ENCODE results near the gene MAN1A1.

MAN1A1 gene

GRCh38 chr6:119200512-119201175 lies 148.9 kb downstream of the MAN1A1 start:
- H3K36me3 ChIP-seq (ENCODE audit: control insufficient read depth in 1 of 2, insufficient read depth in 2 of 2, low read length in 2 of 2) = peaks cover 23 to 25% of the 10 kb centered on the region in 2 donors

GRCh38 chr6:119197271-119197670 lies 152.3 kb downstream of the MAN1A1 start:
- no peak overlapping the region for H3K4me3 ChIP-seq (ENCODE audit: low read depth in 1 of 2, low read length in 2 of 2)
- no peaks in the 10 kb centered on the region for H3K9me3 ChIP-seq (ENCODE audit: control insufficient read depth in 1 of 2, low read length in 2 of 2)
- H3K36me3 ChIP-seq (ENCODE audit: control insufficient read depth in 1 of 2, insufficient read depth in 2 of 2, low read length in 2 of 2) = peaks cover 20 to 23% of the 10 kb centered on the region in 2 donors
- no peaks in the 10 kb centered on the region for H3K27me3 ChIP-seq (ENCODE audit: low read depth, low read length)
- H3K4me1 ChIP-seq (ENCODE audit: control insufficient read depth in 1 of 2, insufficient read depth in 2 of 2, low read length in 2 of 2) = no peaks in the 10 kb centered on the region
- H3K27ac ChIP-seq (ENCODE audit: low read length) = no peak overlapping the region

More at GRCh38 chr6:119200512-119201175, 148.9 kb downstream of the MAN1A1 start:
- Histone ChIP-seq H3K4me3 (ENCODE audit: low read depth in 1 of 2, low read length in 2 of 2) (no peak overlapping the region), H3K9me3 (ENCODE audit: control insufficient read depth in 1 of 2, low read length in 2 of 2) (no peaks in the 10 kb centered on the region), H3K27me3 (ENCODE audit: low read depth, low read length) (no peaks in the 10 kb centered on the region), H3K4me1 (ENCODE audit: control insufficient read depth in 1 of 2, insufficient read depth in 2 of 2, low read length in 2 of 2) (no peaks in the 10 kb centered on the region), H3K27ac (ENCODE audit: low read length) (no peak overlapping the region)

GRCh38 chr6:119196715-119197114 lies 152.8 kb downstream of the MAN1A1 start:
- no peaks in the 10 kb centered on the region for H3K27me3 ChIP-seq (ENCODE audit: low read depth, low read length)
- no peak overlapping the region for H3K4me3 ChIP-seq (ENCODE audit: low read depth in 1 of 2, low read length in 2 of 2)
- no peak overlapping the region for H3K27ac ChIP-seq (ENCODE audit: low read length)
- H3K4me1 ChIP-seq (ENCODE audit: control insufficient read depth in 1 of 2, insufficient read depth in 2 of 2, low read length in 2 of 2) = no peaks in the 10 kb centered on the region
- no peaks in the 10 kb centered on the region for H3K9me3 ChIP-seq (ENCODE audit: control insufficient read depth in 1 of 2, low read length in 2 of 2)
- H3K36me3 ChIP-seq (ENCODE audit: control insufficient read depth in 1 of 2, insufficient read depth in 2 of 2, low read length in 2 of 2) = peaks cover 20 to 29% of the 10 kb centered on the region in 2 donors

- H3K9me3 ChIP-seq (ENCODE audit: control insufficient read depth in 1 of 2, low read length in 2 of 2) = no peaks in the 10 kb centered on the region
- no peaks in the 10 kb centered on the region for H3K4me1 ChIP-seq (ENCODE audit: control insufficient read depth in 1 of 2, insufficient read depth in 2 of 2, low read length in 2 of 2)
- H3K27ac ChIP-seq (ENCODE audit: low read length) = no peak overlapping the region
- H3K27me3 ChIP-seq (ENCODE audit: low read depth, low read length) = no peaks in the 10 kb centered on the region
- H3K4me3 ChIP-seq (ENCODE audit: low read depth in 1 of 2, low read length in 2 of 2) = no peak overlapping the region
- H3K36me3 ChIP-seq (ENCODE audit: control insufficient read depth in 1 of 2, insufficient read depth in 2 of 2, low read length in 2 of 2) = peaks cover 20 to 35% of the 10 kb centered on the region in 2 donors
Measured at GRCh38 chr6:119195848-119196247, 153.7 kb downstream of the MAN1A1 start.

GRCh38 chr6:119195204-119195603 lies 154.4 kb downstream of the MAN1A1 start:
- H3K9me3 ChIP-seq (ENCODE audit: control insufficient read depth in 1 of 2, low read length in 2 of 2) = no peaks in the 10 kb centered on the region
- no peaks in the 10 kb centered on the region for H3K4me1 ChIP-seq (ENCODE audit: control insufficient read depth in 1 of 2, insufficient read depth in 2 of 2, low read length in 2 of 2)
- H3K36me3 ChIP-seq (ENCODE audit: control insufficient read depth in 1 of 2, insufficient read depth in 2 of 2, low read length in 2 of 2) = peaks cover 20 to 30% of the 10 kb centered on the region in 2 donors
- H3K4me3 ChIP-seq (ENCODE audit: low read depth in 1 of 2, low read length in 2 of 2) = no peak overlapping the region
- no peaks in the 10 kb centered on the region for H3K27me3 ChIP-seq (ENCODE audit: low read depth, low read length)
- no peak overlapping the region for H3K27ac ChIP-seq (ENCODE audit: low read length)

- Histone ChIP-seq H3K4me3 (ENCODE audit: low read depth in 1 of 2, low read length in 2 of 2) (no peak overlapping the region), H3K4me1 (ENCODE audit: control insufficient read depth in 1 of 2, insufficient read depth in 2 of 2, low read length in 2 of 2) (no peaks in the 10 kb centered on the region), H3K36me3 (ENCODE audit: control insufficient read depth in 1 of 2, insufficient read depth in 2 of 2, low read length in 2 of 2) (peaks cover 27 to 39% of the 10 kb centered on the region in 2 donors), H3K27me3 (ENCODE audit: low read depth, low read length) (no peaks in the 10 kb centered on the region), H3K27ac (ENCODE audit: low read length) (no peak overlapping the region), H3K9me3 (ENCODE audit: control insufficient read depth in 1 of 2, low read length in 2 of 2) (no peaks in the 10 kb centered on the region)
Measured at GRCh38 chr6:119193707-119194106, 155.9 kb downstream of the MAN1A1 start.

- H3K4me1 ChIP-seq (ENCODE audit: control insufficient read depth in 1 of 2, insufficient read depth in 2 of 2, low read length in 2 of 2) = no peaks in the 10 kb centered on the region
- no peak overlapping the region for H3K27ac ChIP-seq (ENCODE audit: low read length)
- H3K9me3 ChIP-seq (ENCODE audit: control insufficient read depth in 1 of 2, low read length in 2 of 2) = no peaks in the 10 kb centered on the region
- H3K4me3 ChIP-seq (ENCODE audit: low read depth in 1 of 2, low read length in 2 of 2) = no peak overlapping the region
- H3K36me3 ChIP-seq (ENCODE audit: control insufficient read depth in 1 of 2, insufficient read depth in 2 of 2, low read length in 2 of 2) = peaks cover 33 to 48% of the 10 kb centered on the region in 2 donors
- no peaks in the 10 kb centered on the region for H3K27me3 ChIP-seq (ENCODE audit: low read depth, low read length)
Measured at GRCh38 chr6:119192200-119192599, 157.4 kb downstream of the MAN1A1 start.

- H3K36me3 ChIP-seq (ENCODE audit: control insufficient read depth in 1 of 2, insufficient read depth in 2 of 2, low read length in 2 of 2) = peaks cover 38 to 48% of the 10 kb centered on the region in 2 donors
- H3K4me3 ChIP-seq (ENCODE audit: low read depth in 1 of 2, low read length in 2 of 2) = no peak overlapping the region
Measured at GRCh38 chr6:119190176-119190575, 159.4 kb downstream of the MAN1A1 start.

GRCh38 chr6:119189498-119189897 lies 160.1 kb downstream of the MAN1A1 start:
- Histone ChIP-seq H3K36me3 (ENCODE audit: control insufficient read depth in 1 of 2, insufficient read depth in 2 of 2, low read length in 2 of 2) (peaks cover 42 to 50% of the 10 kb centered on the region in 2 donors), H3K4me1 (ENCODE audit: control insufficient read depth in 1 of 2, insufficient read depth in 2 of 2, low read length in 2 of 2) (no peaks in the 10 kb centered on the region), H3K9me3 (ENCODE audit: control insufficient read depth in 1 of 2, low read length in 2 of 2) (no peaks in the 10 kb centered on the region), H3K27ac (ENCODE audit: low read length) (no peak overlapping the region), H3K27me3 (ENCODE audit: low read depth, low read length) (no peaks in the 10 kb centered on the region), H3K4me3 (ENCODE audit: low read depth in 1 of 2, low read length in 2 of 2) (no peak overlapping the region)

More at GRCh38 chr6:119190176-119190575, 159.4 kb downstream of the MAN1A1 start:
- Histone ChIP-seq H3K4me1 (ENCODE audit: control insufficient read depth in 1 of 2, insufficient read depth in 2 of 2, low read length in 2 of 2) (no peaks in the 10 kb centered on the region), H3K27ac (ENCODE audit: low read length) (no peak overlapping the region), H3K9me3 (ENCODE audit: control insufficient read depth in 1 of 2, low read length in 2 of 2) (no peaks in the 10 kb centered on the region), H3K27me3 (ENCODE audit: low read depth, low read length) (no peaks in the 10 kb centered on the region)

GRCh38 chr6:119187596-119187995 lies 162.0 kb downstream of the MAN1A1 start:
- Histone ChIP-seq H3K4me3 (ENCODE audit: low read depth in 1 of 2, low read length in 2 of 2) (no peak overlapping the region), H3K36me3 (ENCODE audit: control insufficient read depth in 1 of 2, insufficient read depth in 2 of 2, low read length in 2 of 2) (peaks cover 43% of the 10 kb centered on the region in 2 donors), H3K9me3 (ENCODE audit: control insufficient read depth in 1 of 2, low read length in 2 of 2) (no peaks in the 10 kb centered on the region), H3K27me3 (ENCODE audit: low read depth, low read length) (no peaks in the 10 kb centered on the region), H3K27ac (ENCODE audit: low read length) (no peak overlapping the region), H3K4me1 (ENCODE audit: control insufficient read depth in 1 of 2, insufficient read depth in 2 of 2, low read length in 2 of 2) (no peaks in the 10 kb centered on the region)

- H3K27me3 ChIP-seq (ENCODE audit: low read depth, low read length) = no peaks in the 10 kb centered on the region
- no peaks in the 10 kb centered on the region for H3K9me3 ChIP-seq (ENCODE audit: control insufficient read depth in 1 of 2, low read length in 2 of 2)
- H3K36me3 ChIP-seq (ENCODE audit: control insufficient read depth in 1 of 2, insufficient read depth in 2 of 2, low read length in 2 of 2) = peaks cover 34 to 43% of the 10 kb centered on the region in 2 donors
Measured at GRCh38 chr6:119186490-119186889, 163.1 kb downstream of the MAN1A1 start.

More at GRCh38 chr6:119186490-119186889, 163.1 kb downstream of the MAN1A1 start:
- Histone ChIP-seq H3K4me3 (ENCODE audit: low read depth in 1 of 2, low read length in 2 of 2) (no peak overlapping the region), H3K27ac (ENCODE audit: low read length) (no peak overlapping the region), H3K4me1 (ENCODE audit: control insufficient read depth in 1 of 2, insufficient read depth in 2 of 2, low read length in 2 of 2) (no peaks in the 10 kb centered on the region)
